Stimulated activated CD4-positive, alpha-beta T cell treated with anti-CD3 and anti-CD28 coated beads, Interleukin-1b, Interleukin-23, amount 100 ng/mL, for 4 hours (primary cell): ENCODE measurements around the gene CLTCL1.

ENCODE experiments used
- DNase-seq, 2 donors: peaks; one replicate each; pipeline ENCODE4 v3.0.0-alpha.2; 2020; ENCODE audit warnings: low read depth in 2 of 2

Gene CLTCL1

GRCh38 chr22:19196841-19197612 lies 94.5 kb downstream of the CLTCL1 start:
- DNase-seq = no peak

GRCh38 chr22:19195796-19196731 lies 95.5 kb downstream of the CLTCL1 start:
- no peak for DNase-seq

- DNase-seq = no peak
These were observed 96.6 kb downstream of the CLTCL1 start for GRCh38 chr22:19194766-19195536.

- no peak for DNase-seq
These were observed 97.6 kb downstream of the CLTCL1 start for GRCh38 chr22:19193879-19194278.

GRCh38 chr22:19187716-19188563 lies 103.6 kb downstream of the CLTCL1 start:
- DNase-seq = no peak

- no peak for DNase-seq
These were observed 107.1 kb downstream of the CLTCL1 start for GRCh38 chr22:19184276-19184997.

- DNase-seq = no peak
These were observed 108.3 kb downstream of the CLTCL1 start for GRCh38 chr22:19183216-19183615.

GRCh38 chr22:19182472-19183157 lies 108.9 kb downstream of the CLTCL1 start:
- no peak for DNase-seq

- no peak for DNase-seq
These were observed 109.6 kb downstream of the CLTCL1 start for GRCh38 chr22:19181786-19182471.

- DNase-seq = no peak
These were observed 110.6 kb downstream of the CLTCL1 start for GRCh38 chr22:19180740-19181410.

GRCh38 chr22:19180234-19180633 lies 111.3 kb downstream of the CLTCL1 start:
- no peak for DNase-seq

GRCh38 chr22:19179497-19180048 lies 111.9 kb downstream of the CLTCL1 start:
- no peak for DNase-seq

- DNase-seq = peak; percentile 74 to 92
These were observed 112.6 kb downstream of the CLTCL1 start, which contains the start of gene SLC25A1 for GRCh38 chr22:19178657-19179496. Gene SLC25A1 (minus strand): TSS chr22:19178736. CDS start chr22:19178673, 63 bp downstream.

GRCh38 chr22:19178065-19178656 lies 113.4 kb downstream of the CLTCL1 start:
- DNase-seq = peak; percentile 32 to 56

GRCh38 chr22:19177164-19178064 lies 114.1 kb downstream of the CLTCL1 start:
- DNase-seq = no peak

GRCh38 chr22:19176732-19177131 lies 114.8 kb downstream of the CLTCL1 start:
- no peak for DNase-seq
